HL-60 (cell line): ENCODE results near the gene TOPORS.
"Not testable (repeated sequence)": the region's sequence is repeated elsewhere in the genome, so short reads cannot be mapped to it uniquely, and the experiment has no call there.

ENCODE experiments used
- DNase-seq, 2 experiments: peaks; one replicate each; pipeline ENCODE4 v3.0.0-alpha.2; 2010 to 2020; ENCODE audit warnings: low read depth in 1 of 2, low spot score in 1 of 2
- H3K27ac ChIP-seq: fragments of 250-450 bp; sonication (Bioruptor Pico); replicated peaks from 2 replicates; pipeline ENCODE4 v1.5.1; 2020; ENCODE audit warnings: mild to moderate bottlenecking, moderate library complexity
- H3K27me3 ChIP-seq: fragments of 250-450 bp; sonication (Bioruptor Pico); 2 replicates; pipeline ENCODE4 v1.5.1; 2021; ENCODE audit warnings: mild to moderate bottlenecking, moderate library complexity; ENCODE audit not compliant: insufficient read depth, poor library complexity, severe bottlenecking
- H3K4me3 ChIP-seq: replicated peaks from 2 replicates; pipeline ENCODE4 v1.5.1; 2011; ENCODE audit warnings: mild to moderate bottlenecking, control low read depth, low read length; ENCODE audit not compliant: insufficient read depth
- CTCF ChIP-seq: IDR thresholded peaks from one replicate; pipeline ENCODE4 v1.5.1; 2011; ENCODE audit warnings: low read length, control low read depth, inconsistent platforms; ENCODE audit not compliant: insufficient read depth
- GABPA ChIP-seq: IDR thresholded peaks from 2 replicates; pipeline ENCODE4 v1.6.1; 2012; ENCODE audit warnings: low read depth
- POLR2AphosphoS5 ChIP-seq: IDR thresholded peaks from 2 replicates; pipeline ENCODE4 v1.6.1; 2012; ENCODE audit warnings: low read depth
- SPI1 ChIP-seq: IDR thresholded peaks from 2 replicates; pipeline ENCODE4 v1.6.1; 2012; ENCODE audit warnings: low read depth, mild to moderate bottlenecking, borderline replicate concordance
- long read RNA-seq: library from polyadenylated mRNA; unstranded; transcript quantifications from one replicate; pipeline ENCODE4 v2.0.0, GENCODE V29; 2020
- TF ChIP-seq, protein P1 (sequence below): IDR thresholded peaks from 2 replicates; pipeline ENCODE4 v1.6.1; 2012; ENCODE audit warnings: low read depth; ENCODE audit not compliant: insufficient replicate concordance

The TOPORS gene
- long read RNA-seq, full-length matches to known transcripts = 125 of 177 reads
- long read RNA-seq, partial matches to known transcripts = 50 of 177 reads
- long read RNA-seq, other reads (novel, unspliced or antisense) = 2 of 177 reads

GRCh38 chr9:32552172-32552872, at the start of gene TOPORS, which contains the start of gene SMIM27:
Gene TOPORS (minus strand): TSS chr9:32552586. CDS start chr9:32552436, 150 bp downstream.
Gene SMIM27 (plus strand): TSS chr9:32552327. CDS start chr9:32552435, 108 bp downstream.
- H3K27me3 ChIP-seq = no peaks in the 10 kb centered on the region
- TF ChIP-seq POLR2AphosphoS5 (peak; percentile 72), GABPA (peak; percentile 70), CTCF (no peak), SPI1 (no peak)
- TF ChIP-seq, protein P1, sequence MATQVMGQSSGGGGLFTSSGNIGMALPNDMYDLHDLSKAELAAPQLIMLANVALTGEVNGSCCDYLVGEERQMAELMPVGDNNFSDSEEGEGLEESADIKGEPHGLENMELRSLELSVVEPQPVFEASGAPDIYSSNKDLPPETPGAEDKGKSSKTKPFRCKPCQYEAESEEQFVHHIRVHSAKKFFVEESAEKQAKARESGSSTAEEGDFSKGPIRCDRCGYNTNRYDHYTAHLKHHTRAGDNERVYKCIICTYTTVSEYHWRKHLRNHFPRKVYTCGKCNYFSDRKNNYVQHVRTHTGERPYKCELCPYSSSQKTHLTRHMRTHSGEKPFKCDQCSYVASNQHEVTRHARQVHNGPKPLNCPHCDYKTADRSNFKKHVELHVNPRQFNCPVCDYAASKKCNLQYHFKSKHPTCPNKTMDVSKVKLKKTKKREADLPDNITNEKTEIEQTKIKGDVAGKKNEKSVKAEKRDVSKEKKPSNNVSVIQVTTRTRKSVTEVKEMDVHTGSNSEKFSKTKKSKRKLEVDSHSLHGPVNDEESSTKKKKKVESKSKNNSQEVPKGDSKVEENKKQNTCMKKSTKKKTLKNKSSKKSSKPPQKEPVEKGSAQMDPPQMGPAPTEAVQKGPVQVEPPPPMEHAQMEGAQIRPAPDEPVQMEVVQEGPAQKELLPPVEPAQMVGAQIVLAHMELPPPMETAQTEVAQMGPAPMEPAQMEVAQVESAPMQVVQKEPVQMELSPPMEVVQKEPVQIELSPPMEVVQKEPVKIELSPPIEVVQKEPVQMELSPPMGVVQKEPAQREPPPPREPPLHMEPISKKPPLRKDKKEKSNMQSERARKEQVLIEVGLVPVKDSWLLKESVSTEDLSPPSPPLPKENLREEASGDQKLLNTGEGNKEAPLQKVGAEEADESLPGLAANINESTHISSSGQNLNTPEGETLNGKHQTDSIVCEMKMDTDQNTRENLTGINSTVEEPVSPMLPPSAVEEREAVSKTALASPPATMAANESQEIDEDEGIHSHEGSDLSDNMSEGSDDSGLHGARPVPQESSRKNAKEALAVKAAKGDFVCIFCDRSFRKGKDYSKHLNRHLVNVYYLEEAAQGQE = peak; percentile 82
- peak; percentile 88 to 89 for DNase-seq
- H3K4me3 ChIP-seq = peak within 1 kb of the TSS; percentile 78
- H3K27ac ChIP-seq = peak within 1 kb of the TSS; percentile 92

DNA sequence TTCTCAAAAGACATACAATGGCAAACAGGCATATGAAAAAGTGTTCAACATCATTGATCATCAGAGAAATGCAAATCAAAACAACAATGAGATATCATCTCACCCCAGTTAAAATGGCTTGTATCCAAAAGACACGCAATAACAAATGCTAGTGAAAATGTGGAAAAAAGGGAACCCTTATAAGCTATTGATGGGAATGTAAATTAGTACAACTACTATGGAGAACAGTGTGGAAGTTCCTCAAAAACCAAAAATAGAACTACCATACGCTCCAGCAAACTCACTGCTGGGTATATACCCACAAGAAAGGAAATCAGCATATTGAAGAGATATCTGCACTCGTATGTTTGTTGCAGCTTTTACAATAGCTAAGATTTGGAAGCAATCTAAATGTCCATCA, 46.6 kb upstream of the TOPORS start:
- not testable (repeated sequence) for DNase-seq, H3K27ac ChIP-seq
- peak; percentile 10; the same call in 1 of the 2 replicates for TF ChIP-seq SPI1

GRCh38 chr9:32596936-32597335, 44.5 kb upstream of the TOPORS start:
- H3K27ac ChIP-seq = no peak overlapping the region
- H3K4me3 ChIP-seq = no peak overlapping the region
- H3K27me3 ChIP-seq = no peaks in the 10 kb centered on the region
- TF ChIP-seq CTCF (no peak), SPI1 (no peak)
- no peak for DNase-seq

More for the DNA sequence above, 46.6 kb upstream of the TOPORS start:
- not testable (repeated sequence) for H3K4me3 ChIP-seq, H3K27me3 ChIP-seq

DNA sequence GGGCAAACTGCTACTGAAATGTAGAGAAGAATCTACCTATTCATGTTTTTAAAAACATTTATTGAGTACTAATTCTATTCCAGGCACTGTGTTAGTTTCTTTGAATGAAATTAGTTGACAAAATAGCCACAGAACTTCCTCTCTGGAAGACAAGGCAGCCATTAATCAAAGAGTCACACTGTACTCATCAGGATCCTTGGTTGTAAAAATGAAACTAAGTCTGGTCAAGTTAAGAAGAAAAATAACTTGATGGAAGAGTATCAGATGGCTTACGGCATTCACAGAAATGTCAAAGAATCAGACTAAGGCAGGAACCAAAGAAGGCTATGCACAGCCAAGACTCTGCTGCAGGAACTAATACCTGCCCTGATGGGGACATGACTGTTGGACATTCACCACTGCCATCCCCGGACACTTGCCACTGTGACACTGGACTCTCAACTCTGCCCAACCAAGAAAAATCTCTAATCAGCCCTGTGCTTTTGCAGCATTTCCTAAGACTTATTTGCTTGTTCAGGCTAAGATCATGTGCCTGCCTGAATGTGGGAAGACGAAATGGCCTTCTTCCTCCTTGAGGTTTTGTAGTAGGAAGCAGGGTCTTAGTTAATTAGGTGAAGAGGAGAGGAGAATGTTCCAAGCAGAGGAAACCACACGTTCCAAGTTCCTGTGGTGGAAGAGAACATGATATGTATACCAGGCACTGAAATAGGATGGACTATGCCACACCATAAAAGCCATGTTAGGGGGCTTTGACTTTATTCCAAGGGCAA, 43.9 kb upstream of the TOPORS start:
- H3K27ac ChIP-seq = no peak overlapping the region
- no peaks in the 10 kb centered on the region for H3K27me3 ChIP-seq
- no peak overlapping the region for H3K4me3 ChIP-seq
- TF ChIP-seq POLR2AphosphoS5 (no peak), GABPA (no peak), CTCF (no peak)
- TF ChIP-seq, protein P1 = no peak
- peak in 1 of 2 experiments; percentile 24 for DNase-seq
